HepG2 (cell line): ENCODE data around the gene SGMS1. TPM values are rescaled to one million over a fixed set of nuclear protein-coding genes. Genes with fewer than 3 reads are reported as not detected.

Experiments
- ATAC-seq: fragments of 200-7000 bp; cut with Tn5 transposase; 3 replicates; pipeline ENCODE4 v1.9.1; 2020; ENCODE audit warnings: mild to moderate bottlenecking, moderate library complexity
- BruUV-seq: library from RNA; stranded (reverse); fragments of 400-500 nt; replicated peaks from 2 replicates; lab custom pipeline; 2021; lab: Mats Ljungman, UMichigan
- CTCF ChIA-PET: fragments of 300-600 bp; formaldehyde crosslinking; extraction: SDS; loops from one replicate; lab custom pipeline; 2021; ENCODE audit warnings: low total read pairs, inconsistent platforms, low intra/inter-chr PET ratio; lab: Yijun Ruan, JAX
- POLR2A ChIA-PET: fragments of 350-600 bp; sonication (Branson Sonifier 250); formaldehyde crosslinking; loops from one replicate; lab custom pipeline; 2020; ENCODE audit warnings: antibody characterized with exemption, inconsistent platforms; lab: Yijun Ruan, JAX
- DNase-seq: peaks from one replicate; pipeline ENCODE4 v3.0.0-alpha.2; 2015; ENCODE audit warnings: low spot score
- FAIRE-seq: peaks from 3 replicates; lab custom pipeline; 2011; peaks lifted over from hg19 to GRCh38; lab: Jason Lieb, UNC
- H2AFZ ChIP-seq: one replicate; pipeline ENCODE4 v1.6.1; 2011; ENCODE audit warnings: low read length, inconsistent platforms
- H3K27ac ChIP-seq: fragments of 300-600 bp; 3 replicates; pipeline ENCODE4 v1.8.0; 2011; ENCODE audit warnings: mixed run types, mild to moderate bottlenecking, mixed read lengths, low read length, inconsistent platforms; ENCODE audit not compliant: insufficient read depth; ENCODE audit errors: extremely low read length
- H3K27me3 ChIP-seq, 2 experiments: fragments of 200-600 bp in 1 of 2; 2 replicates in 1 of 2; 3 replicates in 1 of 2; pipeline versions ENCODE4 v1.6.0 to v1.8.0; 2011; ENCODE audit warnings: low read length in 2 of 2, mild to moderate bottlenecking in 2 of 2, moderate library complexity in 2 of 2, inconsistent platforms in 1 of 2; ENCODE audit not compliant: insufficient read depth in 2 of 2, control insufficient read depth in 1 of 2
- H3K36me3 ChIP-seq, 2 experiments: fragments of 200-600 bp in 1 of 2; replicated peaks in 1 of 2; 2 replicates in 1 of 2; 3 replicates in 1 of 2; pipeline versions ENCODE4 v1.5.1 to v1.8.0; 2011; ENCODE audit warnings: low read length in 2 of 2, inconsistent platforms in 1 of 2; ENCODE audit not compliant: insufficient read depth in 2 of 2, control insufficient read depth in 1 of 2
- H3K4me1 ChIP-seq: 2 replicates; pipeline ENCODE4 v1.5.1; 2012; ENCODE audit warnings: low read length, inconsistent platforms; ENCODE audit not compliant: insufficient read depth
- H3K4me2 ChIP-seq: 2 replicates; pipeline ENCODE4 v1.6.0; 2011; ENCODE audit warnings: low read depth, low read length, inconsistent platforms
- H3K4me3 ChIP-seq, 3 experiments: fragments of 200-600 bp in 1 of 3; sonication (generic), shearing (Covaris generic) in 1 of 3; replicated peaks in 1 of 3; 2 replicates each; pipeline ENCODE4 v1.5.1; 2011 to 2016; ENCODE audit warnings: low read length in 3 of 3, inconsistent platforms in 2 of 3, low read depth in 2 of 3, mild to moderate bottlenecking in 2 of 3, control low read depth in 1 of 3, mixed read lengths in 1 of 3; ENCODE audit not compliant: insufficient read depth in 1 of 3
- H3K79me2 ChIP-seq: one replicate; pipeline ENCODE4 v1.6.1; 2011; ENCODE audit warnings: low read length, inconsistent platforms; ENCODE audit not compliant: insufficient read depth
- H3K9ac ChIP-seq: 2 replicates; pipeline ENCODE4 v1.6.0; 2011; ENCODE audit warnings: mild to moderate bottlenecking, low read depth, low read length, inconsistent platforms; ENCODE audit not compliant: insufficient read depth
- H3K9me3 ChIP-seq: 2 replicates; pipeline ENCODE4 v1.5.1; 2012; ENCODE audit warnings: mild to moderate bottlenecking, low read length
- H4K20me1 ChIP-seq: 2 replicates; pipeline ENCODE4 v1.6.0; 2011; ENCODE audit warnings: inconsistent platforms, mild to moderate bottlenecking, low read length, moderate library complexity; ENCODE audit not compliant: insufficient read depth
- CAMTA2 ChIP-seq: sonication (generic); formaldehyde crosslinking; IDR thresholded peaks from 2 replicates; pipeline ENCODE4 v1.4.0; 2020; ENCODE audit warnings: mild to moderate bottlenecking, missing genetic modification reagents, borderline replicate concordance
- KDM5A ChIP-seq: fragments of 200-600 bp; sonication (generic); IDR thresholded peaks from 2 replicates; pipeline ENCODE4 v1.7.0; 2018; ENCODE audit warnings: antibody characterized with exemption, mild to moderate bottlenecking, low read length, borderline replicate concordance
- ZNF768 ChIP-seq: sonication (generic); formaldehyde crosslinking; IDR thresholded peaks from 2 replicates; pipeline ENCODE4 v1.4.0; 2020; ENCODE audit warnings: missing genetic modification reagents
- WGBS: methylation state at CpG from one replicate; pipeline ENCODE4 v1.1.6; 2017; ENCODE audit warnings: low lambda C conversion rate; 5-methylcytosine and 5-hydroxymethylcytosine counted together
- in situ Hi-C: cut with HindIII; loops from 2 replicates; pipeline ENCODE4 v1.10.0; 2017; ENCODE audit warnings: low pct_unique_long_range_greater_than_20kb; ENCODE audit not compliant: extremely low pct_ligation_motif_present
- intact Hi-C: fragments of 100-400 bp; cut with micrococcal nuclease; formaldehyde crosslinking; loops from one replicate; pipeline ENCODE4 v1.10.0; 2022; ENCODE audit not compliant: unreplicated experiment
- polyA plus RNA-seq, 8 experiments: library from polyadenylated mRNA; depleted of rRNA in 3 of 8; stranded (reverse) in 7 of 8; unstranded in 1 of 8; fragments of >200 nt; fragmentation: Illumina TruSeq in 4 of 8; extraction: Trizol in 4 of 8; gene quantifications; 2 replicates each; pipeline versions ENCODE4 v1.2.1 to v1.2.3, GENCODE V29; 2011 to 2016; ENCODE audit warnings: low read depth in 4 of 8, missing spikeins in 1 of 8, mixed read lengths in 1 of 8; ENCODE audit not compliant: insufficient read depth in 1 of 8
- total RNA-seq, 5 experiments: library from RNA; depleted of rRNA; stranded (reverse); fragments of >200 nt; fragmentation: Illumina TruSeq; extraction: Trizol; gene quantifications; 2 replicates each; pipeline ENCODE4 v1.2.3, GENCODE V29; 2016; ENCODE audit warnings: low read depth in 1 of 5
- TF ChIP-seq, protein P1 (sequence below): IDR thresholded peaks from 2 replicates; pipeline ENCODE4 v1.4.0; 2020; ENCODE audit warnings: mild to moderate bottlenecking, missing genetic modification reagents
- TF ChIP-seq, protein P2 (sequence below): sonication (generic); formaldehyde crosslinking; IDR thresholded peaks from 2 replicates; pipeline ENCODE4 v1.4.0; 2020; ENCODE audit warnings: mild to moderate bottlenecking, low read depth, missing genetic modification reagents
- TF ChIP-seq, protein P3 (sequence below): sonication (generic); formaldehyde crosslinking; IDR thresholded peaks from 2 replicates; pipeline ENCODE4 v1.4.0; 2020; ENCODE audit warnings: low read depth, mild to moderate bottlenecking, missing genetic modification reagents
- TF ChIP-seq, protein P4 (sequence below): sonication (generic); formaldehyde crosslinking; IDR thresholded peaks from 2 replicates; pipeline ENCODE4 v1.4.0; 2020; ENCODE audit warnings: missing genetic modification reagents

The SGMS1 gene
- total and polyA plus RNA-seq, 2 of the 13 experiments (the other 11 are each of a cell fraction or from before 2014, with no cell fraction given), result 6.5 to 15.1 TPM

DNA sequence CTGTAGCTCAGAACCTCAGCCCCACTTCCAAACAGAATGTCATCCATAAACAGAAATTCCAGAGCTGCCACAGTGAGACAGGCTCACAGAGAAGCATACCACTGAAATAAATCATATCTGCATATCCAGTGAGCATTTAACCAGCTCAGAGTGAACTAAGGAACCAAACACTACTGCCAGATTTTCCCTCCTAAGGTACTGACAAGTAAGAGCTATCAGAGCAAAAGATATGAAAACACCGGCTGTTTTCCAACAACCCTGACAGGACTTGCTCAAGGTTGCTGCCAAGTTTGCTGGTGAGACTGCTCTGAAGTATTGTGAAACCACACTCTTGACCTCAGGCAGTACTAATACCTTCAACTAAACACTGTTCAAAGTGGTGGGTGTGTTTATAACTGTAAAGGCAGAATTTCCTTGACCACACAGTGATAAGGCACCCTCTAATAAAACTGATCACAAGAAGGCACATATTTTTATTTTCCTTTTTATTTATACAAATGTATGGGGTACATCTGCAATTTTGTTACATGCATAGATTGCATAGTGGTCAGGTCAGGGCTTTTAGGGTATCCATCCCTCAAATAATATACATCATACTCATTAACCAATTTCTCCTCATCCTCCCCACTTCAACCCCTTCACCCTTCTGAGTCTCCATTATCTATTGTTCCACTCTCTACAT lies 18.3 kb downstream of the SGMS1 start (continued):
- TF ChIP-seq, protein P1, sequence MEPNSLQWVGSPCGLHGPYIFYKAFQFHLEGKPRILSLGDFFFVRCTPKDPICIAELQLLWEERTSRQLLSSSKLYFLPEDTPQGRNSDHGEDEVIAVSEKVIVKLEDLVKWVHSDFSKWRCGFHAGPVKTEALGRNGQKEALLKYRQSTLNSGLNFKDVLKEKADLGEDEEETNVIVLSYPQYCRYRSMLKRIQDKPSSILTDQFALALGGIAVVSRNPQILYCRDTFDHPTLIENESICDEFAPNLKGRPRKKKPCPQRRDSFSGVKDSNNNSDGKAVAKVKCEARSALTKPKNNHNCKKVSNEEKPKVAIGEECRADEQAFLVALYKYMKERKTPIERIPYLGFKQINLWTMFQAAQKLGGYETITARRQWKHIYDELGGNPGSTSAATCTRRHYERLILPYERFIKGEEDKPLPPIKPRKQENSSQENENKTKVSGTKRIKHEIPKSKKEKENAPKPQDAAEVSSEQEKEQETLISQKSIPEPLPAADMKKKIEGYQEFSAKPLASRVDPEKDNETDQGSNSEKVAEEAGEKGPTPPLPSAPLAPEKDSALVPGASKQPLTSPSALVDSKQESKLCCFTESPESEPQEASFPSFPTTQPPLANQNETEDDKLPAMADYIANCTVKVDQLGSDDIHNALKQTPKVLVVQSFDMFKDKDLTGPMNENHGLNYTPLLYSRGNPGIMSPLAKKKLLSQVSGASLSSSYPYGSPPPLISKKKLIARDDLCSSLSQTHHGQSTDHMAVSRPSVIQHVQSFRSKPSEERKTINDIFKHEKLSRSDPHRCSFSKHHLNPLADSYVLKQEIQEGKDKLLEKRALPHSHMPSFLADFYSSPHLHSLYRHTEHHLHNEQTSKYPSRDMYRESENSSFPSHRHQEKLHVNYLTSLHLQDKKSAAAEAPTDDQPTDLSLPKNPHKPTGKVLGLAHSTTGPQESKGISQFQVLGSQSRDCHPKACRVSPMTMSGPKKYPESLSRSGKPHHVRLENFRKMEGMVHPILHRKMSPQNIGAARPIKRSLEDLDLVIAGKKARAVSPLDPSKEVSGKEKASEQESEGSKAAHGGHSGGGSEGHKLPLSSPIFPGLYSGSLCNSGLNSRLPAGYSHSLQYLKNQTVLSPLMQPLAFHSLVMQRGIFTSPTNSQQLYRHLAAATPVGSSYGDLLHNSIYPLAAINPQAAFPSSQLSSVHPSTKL (CRISPR knock-in tag), result peak; percentile 89

DNA sequence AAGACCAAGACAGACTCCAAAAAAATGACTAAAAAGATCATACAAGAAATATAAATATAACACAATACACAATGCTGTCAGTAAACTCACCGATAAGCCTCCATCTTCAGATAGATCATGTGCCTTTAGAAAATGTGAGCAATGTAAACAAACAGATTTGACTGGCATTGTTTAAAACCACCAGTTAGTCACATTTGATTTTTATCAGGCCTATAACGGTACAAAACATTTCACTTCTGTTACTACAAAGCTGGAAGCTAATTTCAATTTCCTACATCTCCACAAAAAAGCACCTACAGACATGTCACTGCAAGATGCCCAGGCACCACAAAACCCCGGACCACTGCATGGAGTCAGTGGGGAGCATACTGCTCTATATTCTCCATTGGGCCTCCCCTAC lies 18.9 kb downstream of the SGMS1 start:
- peaks cover 10% of the 10 kb centered on the region for H4K20me1 ChIP-seq
- no peaks in the 10 kb centered on the region for H3K36me3 ChIP-seq
- no peak overlapping the region for H3K9ac ChIP-seq
- ATAC-seq (no peak), FAIRE-seq (no peak)
- in situ Hi-C loops, result no loop called here
- peaks cover 25% of the 10 kb centered on the region for H3K79me2 ChIP-seq
- no peaks in the 10 kb centered on the region for H3K27me3 ChIP-seq
- H2AFZ ChIP-seq, result no peak overlapping the region
- H3K4me3 ChIP-seq, result no peak overlapping the region; a peak in 1 of 6 replicates
- POLR2A ChIA-PET, result interaction anchor here (1.1 to 2.3 kb wide), 6 partner anchors 11 to 34 kb away, joined by 4 to 27 read pairs (median 5); partner anchors contain the start of gene SGMS1
- H3K9me3 ChIP-seq, result no peaks in the 10 kb centered on the region
- peaks cover 66% of the 10 kb centered on the region for H3K4me1 ChIP-seq
- peak overlapping the region; percentile 62 for H3K27ac ChIP-seq
- 15% methylated on average over 3 of the region's 3 CpGs for WGBS
- peak overlapping the region; percentile 59 for H3K4me2 ChIP-seq
- no TSS peak for BruUV-seq
- intact Hi-C loops, result loop anchor here (1.0 kb wide), 1 partner anchor 33 kb away; no protein-coding TSS in a partner anchor
- TF ChIP-seq, protein P2, sequence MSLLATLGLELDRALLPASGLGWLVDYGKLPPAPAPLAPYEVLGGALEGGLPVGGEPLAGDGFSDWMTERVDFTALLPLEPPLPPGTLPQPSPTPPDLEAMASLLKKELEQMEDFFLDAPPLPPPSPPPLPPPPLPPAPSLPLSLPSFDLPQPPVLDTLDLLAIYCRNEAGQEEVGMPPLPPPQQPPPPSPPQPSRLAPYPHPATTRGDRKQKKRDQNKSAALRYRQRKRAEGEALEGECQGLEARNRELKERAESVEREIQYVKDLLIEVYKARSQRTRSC, result no peak
- TF ChIP-seq, protein P3, sequence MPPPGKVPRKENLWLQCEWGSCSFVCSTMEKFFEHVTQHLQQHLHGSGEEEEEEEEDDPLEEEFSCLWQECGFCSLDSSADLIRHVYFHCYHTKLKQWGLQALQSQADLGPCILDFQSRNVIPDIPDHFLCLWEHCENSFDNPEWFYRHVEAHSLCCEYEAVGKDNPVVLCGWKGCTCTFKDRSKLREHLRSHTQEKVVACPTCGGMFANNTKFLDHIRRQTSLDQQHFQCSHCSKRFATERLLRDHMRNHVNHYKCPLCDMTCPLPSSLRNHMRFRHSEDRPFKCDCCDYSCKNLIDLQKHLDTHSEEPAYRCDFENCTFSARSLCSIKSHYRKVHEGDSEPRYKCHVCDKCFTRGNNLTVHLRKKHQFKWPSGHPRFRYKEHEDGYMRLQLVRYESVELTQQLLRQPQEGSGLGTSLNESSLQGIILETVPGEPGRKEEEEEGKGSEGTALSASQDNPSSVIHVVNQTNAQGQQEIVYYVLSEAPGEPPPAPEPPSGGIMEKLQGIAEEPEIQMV (CRISPR knock-in tag), result no peak
- TF ChIP-seq CAMTA2 (no peak), KDM5A (no peak), ZNF768 (CRISPR knock-in tag) (no peak)
- TF ChIP-seq, protein P4, sequence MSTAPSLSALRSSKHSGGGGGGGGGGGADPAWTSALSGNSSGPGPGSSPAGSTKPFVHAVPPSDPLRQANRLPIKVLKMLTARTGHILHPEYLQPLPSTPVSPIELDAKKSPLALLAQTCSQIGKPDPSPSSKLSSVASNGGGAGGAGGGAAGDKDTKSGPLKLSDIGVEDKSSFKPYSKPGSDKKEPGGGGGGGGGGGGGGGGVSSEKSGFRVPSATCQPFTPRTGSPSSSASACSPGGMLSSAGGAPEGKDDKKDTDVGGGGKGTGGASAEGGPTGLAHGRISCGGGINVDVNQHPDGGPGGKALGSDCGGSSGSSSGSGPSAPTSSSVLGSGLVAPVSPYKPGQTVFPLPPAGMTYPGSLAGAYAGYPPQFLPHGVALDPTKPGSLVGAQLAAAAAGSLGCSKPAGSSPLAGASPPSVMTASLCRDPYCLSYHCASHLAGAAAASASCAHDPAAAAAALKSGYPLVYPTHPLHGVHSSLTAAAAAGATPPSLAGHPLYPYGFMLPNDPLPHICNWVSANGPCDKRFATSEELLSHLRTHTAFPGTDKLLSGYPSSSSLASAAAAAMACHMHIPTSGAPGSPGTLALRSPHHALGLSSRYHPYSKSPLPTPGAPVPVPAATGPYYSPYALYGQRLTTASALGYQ (CRISPR knock-in tag), result no peak
- TF ChIP-seq, all 625 proteins: peak for 0
- CTCF ChIA-PET, result no interaction called here
- no peak for DNase-seq
